ENCODE measurements around the gene PKP4.

GRCh38 chr2:158511706-158512105 is 55.0 kb downstream of the PKP4 start:
- TF ChIP-seq CTCF (IDR thresholded peaks at IDR 0.05) (no peak), EP300 (IDR thresholded peaks at IDR 0.05) (no peak)
